HEK293 (cell line): ENCODE measurements around the gene KPTN.

Experiments
- CTCF ChIP-seq: fragments of 450-650 bp; formaldehyde crosslinking; IDR thresholded peaks from 2 replicates; pipeline ENCODE4 v1.5.1; 2016; ENCODE audit warnings: missing biosample characterization, missing genetic modification characterization
- SALL2 ChIP-seq: fragments of 450-650 bp; formaldehyde crosslinking; IDR thresholded peaks from 2 replicates; pipeline ENCODE4 v1.5.0; 2017; ENCODE audit warnings: missing biosample characterization, mild to moderate bottlenecking, missing genetic modification characterization, borderline replicate concordance
- WT1 ChIP-seq: fragments of 450-650 bp; formaldehyde crosslinking; IDR thresholded peaks from 2 replicates; pipeline ENCODE4 v1.5.1; 2016; ENCODE audit warnings: missing biosample characterization, missing genetic modification characterization
- ZNF362 ChIP-seq: fragments of 450-650 bp; formaldehyde crosslinking; IDR thresholded peaks from 2 replicates; pipeline ENCODE4 v1.5.1; 2016; ENCODE audit warnings: missing biosample characterization, missing genetic modification characterization
- TF ChIP-seq, protein P1 (sequence below): fragments of 450-650 bp; formaldehyde crosslinking; IDR thresholded peaks from 2 replicates; pipeline ENCODE4 v1.5.1; 2016; ENCODE audit warnings: missing biosample characterization, missing genetic modification characterization

GRCh38 chr19:47483200-47483599 lies 819 bp downstream of the KPTN start:
- TF ChIP-seq WT1 (no peak), CTCF (tag by site-specific recombination) (no peak), ZNF362 (tag by site-specific recombination) (no peak), SALL2 (tag by site-specific recombination) (no peak)
- TF ChIP-seq, protein P1, sequence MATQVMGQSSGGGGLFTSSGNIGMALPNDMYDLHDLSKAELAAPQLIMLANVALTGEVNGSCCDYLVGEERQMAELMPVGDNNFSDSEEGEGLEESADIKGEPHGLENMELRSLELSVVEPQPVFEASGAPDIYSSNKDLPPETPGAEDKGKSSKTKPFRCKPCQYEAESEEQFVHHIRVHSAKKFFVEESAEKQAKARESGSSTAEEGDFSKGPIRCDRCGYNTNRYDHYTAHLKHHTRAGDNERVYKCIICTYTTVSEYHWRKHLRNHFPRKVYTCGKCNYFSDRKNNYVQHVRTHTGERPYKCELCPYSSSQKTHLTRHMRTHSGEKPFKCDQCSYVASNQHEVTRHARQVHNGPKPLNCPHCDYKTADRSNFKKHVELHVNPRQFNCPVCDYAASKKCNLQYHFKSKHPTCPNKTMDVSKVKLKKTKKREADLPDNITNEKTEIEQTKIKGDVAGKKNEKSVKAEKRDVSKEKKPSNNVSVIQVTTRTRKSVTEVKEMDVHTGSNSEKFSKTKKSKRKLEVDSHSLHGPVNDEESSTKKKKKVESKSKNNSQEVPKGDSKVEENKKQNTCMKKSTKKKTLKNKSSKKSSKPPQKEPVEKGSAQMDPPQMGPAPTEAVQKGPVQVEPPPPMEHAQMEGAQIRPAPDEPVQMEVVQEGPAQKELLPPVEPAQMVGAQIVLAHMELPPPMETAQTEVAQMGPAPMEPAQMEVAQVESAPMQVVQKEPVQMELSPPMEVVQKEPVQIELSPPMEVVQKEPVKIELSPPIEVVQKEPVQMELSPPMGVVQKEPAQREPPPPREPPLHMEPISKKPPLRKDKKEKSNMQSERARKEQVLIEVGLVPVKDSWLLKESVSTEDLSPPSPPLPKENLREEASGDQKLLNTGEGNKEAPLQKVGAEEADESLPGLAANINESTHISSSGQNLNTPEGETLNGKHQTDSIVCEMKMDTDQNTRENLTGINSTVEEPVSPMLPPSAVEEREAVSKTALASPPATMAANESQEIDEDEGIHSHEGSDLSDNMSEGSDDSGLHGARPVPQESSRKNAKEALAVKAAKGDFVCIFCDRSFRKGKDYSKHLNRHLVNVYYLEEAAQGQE (tag by site-specific recombination), result no peak
